Activated CD4-positive, alpha-beta T cell treated with anti-CD3 and anti-CD28 coated beads, Interleukin-2, amount 10 ng/mL, durations not matched to agents 24 days and 14 days (primary cell): ENCODE measurements around the gene TRIO. TPM values are rescaled to one million over a fixed set of nuclear protein-coding genes. Genes with fewer than 3 reads are reported as not detected.

ENCODE experiments used
- DNase-seq: peaks from one replicate; pipeline ENCODE4 v3.0.0; 2022
- H3K27ac Mint-ChIP-seq: one replicate; pipeline ENCODE4 v1.8.0; 2022; ENCODE audit warnings: mild to moderate bottlenecking, mixed read lengths
- H3K27me3 Mint-ChIP-seq: one replicate; pipeline ENCODE4 v1.8.0; 2022; ENCODE audit warnings: mixed read lengths
- H3K36me3 Mint-ChIP-seq: one replicate; pipeline ENCODE4 v1.8.0; 2022; ENCODE audit warnings: low read depth, mild to moderate bottlenecking, mixed read lengths
- H3K4me1 Mint-ChIP-seq: one replicate; pipeline ENCODE4 v1.8.0; 2021; ENCODE audit warnings: mixed read lengths
- H3K4me3 Mint-ChIP-seq: one replicate; pipeline ENCODE4 v1.8.0; 2022; ENCODE audit warnings: mild to moderate bottlenecking, moderate library complexity, mixed read lengths
- H3K9me3 Mint-ChIP-seq: one replicate; pipeline ENCODE4 v1.8.0; 2021; ENCODE audit warnings: mixed read lengths
- intact Hi-C: fragments of 100-400 bp; cut with micrococcal nuclease; formaldehyde crosslinking; loops from one replicate; pipeline ENCODE4 v1.15.1; 2023
- total RNA-seq: library from RNA; stranded (reverse); gene quantifications from 2 replicates; pipeline ENCODE4 v1.2.3, GENCODE V29; 2022

Gene TRIO
- total RNA-seq, 1 donor from 2014 or later: 14.0 TPM

- Mint-ChIP-seq H3K9me3 (no peaks in the 10 kb centered on the region), H3K27me3 (no peaks in the 10 kb centered on the region), H3K4me3 (no peak overlapping the region), H3K4me1 (peaks cover 3% of the 10 kb centered on the region), H3K36me3 (no peaks in the 10 kb centered on the region), H3K27ac (no peak overlapping the region)
- DNase-seq: no peak
- intact Hi-C loops: no loop called here
Observed at GRCh38 chr5:14341571-14342230, 198.6 kb downstream of the TRIO start.

- H3K9me3 Mint-ChIP-seq: no peaks in the 10 kb centered on the region
- peaks cover 3% of the 10 kb centered on the region for H3K4me1 Mint-ChIP-seq
- no peaks in the 10 kb centered on the region for H3K27me3 Mint-ChIP-seq
- no peak overlapping the region for H3K27ac Mint-ChIP-seq
- intact Hi-C loops: no loop called here
- H3K4me3 Mint-ChIP-seq: no peak overlapping the region
- H3K36me3 Mint-ChIP-seq: no peaks in the 10 kb centered on the region
- DNase-seq: no peak
Observed at GRCh38 chr5:14342306-14342705, 199.2 kb downstream of the TRIO start.

- H3K4me1 Mint-ChIP-seq: peaks cover 3% of the 10 kb centered on the region
- no peak overlapping the region for H3K4me3 Mint-ChIP-seq
- no peaks in the 10 kb centered on the region for H3K36me3 Mint-ChIP-seq
- DNase-seq: no peak
- H3K27me3 Mint-ChIP-seq: no peaks in the 10 kb centered on the region
- intact Hi-C loops: no loop called here
- H3K27ac Mint-ChIP-seq: no peak overlapping the region
- no peaks in the 10 kb centered on the region for H3K9me3 Mint-ChIP-seq
Observed at GRCh38 chr5:14343376-14343775, 200.2 kb downstream of the TRIO start.

GRCh38 chr5:14347522-14347921, 204.4 kb downstream of the TRIO start:
- Mint-ChIP-seq H3K27ac (no peak overlapping the region), H3K9me3 (no peaks in the 10 kb centered on the region), H3K4me1 (peaks cover 2% of the 10 kb centered on the region), H3K4me3 (no peak overlapping the region), H3K36me3 (no peaks in the 10 kb centered on the region), H3K27me3 (no peaks in the 10 kb centered on the region)
- DNase-seq: no peak
- intact Hi-C loops: no loop called here

- no peaks in the 10 kb centered on the region for H3K27me3 Mint-ChIP-seq
- H3K4me3 Mint-ChIP-seq: no peak overlapping the region
- H3K36me3 Mint-ChIP-seq: no peaks in the 10 kb centered on the region
- H3K9me3 Mint-ChIP-seq: no peaks in the 10 kb centered on the region
- intact Hi-C loops: no loop called here
- DNase-seq: no peak
- H3K4me1 Mint-ChIP-seq: no peaks in the 10 kb centered on the region
- H3K27ac Mint-ChIP-seq: no peak overlapping the region
Observed at GRCh38 chr5:14348142-14348541, 205.0 kb downstream of the TRIO start.

- Mint-ChIP-seq H3K4me1 (no peaks in the 10 kb centered on the region), H3K36me3 (no peaks in the 10 kb centered on the region), H3K4me3 (no peak overlapping the region), H3K9me3 (no peaks in the 10 kb centered on the region), H3K27me3 (no peaks in the 10 kb centered on the region), H3K27ac (no peak overlapping the region)
- intact Hi-C loops: no loop called here
- DNase-seq: no peak
Observed at GRCh38 chr5:14349029-14349428, 205.9 kb downstream of the TRIO start.

GRCh38 chr5:14351086-14351661, 208.0 kb downstream of the TRIO start:
- no peak overlapping the region for H3K4me3 Mint-ChIP-seq
- H3K9me3 Mint-ChIP-seq: no peaks in the 10 kb centered on the region
- DNase-seq: no peak
- no peaks in the 10 kb centered on the region for H3K36me3 Mint-ChIP-seq
- peaks cover under 1% of the 10 kb centered on the region for H3K4me1 Mint-ChIP-seq
- intact Hi-C loops: no loop called here
- no peak overlapping the region for H3K27ac Mint-ChIP-seq
- H3K27me3 Mint-ChIP-seq: peaks cover 2% of the 10 kb centered on the region

- Mint-ChIP-seq H3K4me3 (no peak overlapping the region), H3K4me1 (peaks cover 2% of the 10 kb centered on the region), H3K36me3 (no peaks in the 10 kb centered on the region), H3K9me3 (no peaks in the 10 kb centered on the region), H3K27ac (no peak overlapping the region), H3K27me3 (peaks cover 2% of the 10 kb centered on the region)
- peak; percentile 88 for DNase-seq
- intact Hi-C loops: loop anchor here (1.0 to 2.0 kb wide), 3 partner anchors 47 to 663 kb away; no protein-coding TSS in a partner anchor
Observed at GRCh38 chr5:14351845-14352712, 208.9 kb downstream of the TRIO start.

GRCh38 chr5:14353726-14354474, 210.8 kb downstream of the TRIO start:
- Mint-ChIP-seq H3K4me1 (peaks cover 2% of the 10 kb centered on the region), H3K9me3 (no peaks in the 10 kb centered on the region), H3K4me3 (no peak overlapping the region), H3K27ac (no peak overlapping the region), H3K36me3 (no peaks in the 10 kb centered on the region), H3K27me3 (peaks cover 2% of the 10 kb centered on the region)
- intact Hi-C loops: loop anchor here (2.0 kb wide), 1 partner anchor 661 kb away; no protein-coding TSS in a partner anchor
- no peak for DNase-seq

GRCh38 chr5:14355391-14355790, 212.2 kb downstream of the TRIO start:
- intact Hi-C loops: no loop called here
- peaks cover 2% of the 10 kb centered on the region for H3K4me1 Mint-ChIP-seq
- no peak for DNase-seq
- H3K27me3 Mint-ChIP-seq: peaks cover 2% of the 10 kb centered on the region
- no peak overlapping the region for H3K27ac Mint-ChIP-seq
- no peaks in the 10 kb centered on the region for H3K36me3 Mint-ChIP-seq
- no peak overlapping the region for H3K4me3 Mint-ChIP-seq
- H3K9me3 Mint-ChIP-seq: no peaks in the 10 kb centered on the region

GRCh38 chr5:14356305-14356704, 213.2 kb downstream of the TRIO start:
- H3K27ac Mint-ChIP-seq: no peak overlapping the region
- intact Hi-C loops: no loop called here
- H3K4me3 Mint-ChIP-seq: no peak overlapping the region

GRCh38 chr5:14357441-14357840, 214.3 kb downstream of the TRIO start:
- Mint-ChIP-seq H3K36me3 (no peaks in the 10 kb centered on the region), H3K9me3 (no peaks in the 10 kb centered on the region), H3K27me3 (peaks cover 2% of the 10 kb centered on the region), H3K4me3 (no peak overlapping the region), H3K27ac (no peak overlapping the region), H3K4me1 (peaks cover 2% of the 10 kb centered on the region)
- intact Hi-C loops: no loop called here
- no peak for DNase-seq

More at GRCh38 chr5:14356305-14356704, 213.2 kb downstream of the TRIO start:
- Mint-ChIP-seq H3K9me3 (no peaks in the 10 kb centered on the region), H3K27me3 (peaks cover 2% of the 10 kb centered on the region), H3K36me3 (no peaks in the 10 kb centered on the region), H3K4me1 (peaks cover 2% of the 10 kb centered on the region)
- no peak for DNase-seq

GRCh38 chr5:14357851-14358250, 214.7 kb downstream of the TRIO start:
- Mint-ChIP-seq H3K36me3 (no peaks in the 10 kb centered on the region), H3K27ac (no peak overlapping the region), H3K4me3 (no peak overlapping the region), H3K4me1 (peaks cover 2% of the 10 kb centered on the region), H3K27me3 (peaks cover 2% of the 10 kb centered on the region), H3K9me3 (no peaks in the 10 kb centered on the region)
- intact Hi-C loops: no loop called here
- no peak for DNase-seq
